GM18909 (cell line): ENCODE data around the gene GATA6.

Experiments used
- ATAC-seq: cut with Tn5 transposase; IDR thresholded peaks from one replicate; pipeline ENCODE4 v1.9.1; 2021; ENCODE audit warnings: mild to moderate bottlenecking; ENCODE audit not compliant: unreplicated experiment, poor library complexity

Gene GATA6

DNA sequence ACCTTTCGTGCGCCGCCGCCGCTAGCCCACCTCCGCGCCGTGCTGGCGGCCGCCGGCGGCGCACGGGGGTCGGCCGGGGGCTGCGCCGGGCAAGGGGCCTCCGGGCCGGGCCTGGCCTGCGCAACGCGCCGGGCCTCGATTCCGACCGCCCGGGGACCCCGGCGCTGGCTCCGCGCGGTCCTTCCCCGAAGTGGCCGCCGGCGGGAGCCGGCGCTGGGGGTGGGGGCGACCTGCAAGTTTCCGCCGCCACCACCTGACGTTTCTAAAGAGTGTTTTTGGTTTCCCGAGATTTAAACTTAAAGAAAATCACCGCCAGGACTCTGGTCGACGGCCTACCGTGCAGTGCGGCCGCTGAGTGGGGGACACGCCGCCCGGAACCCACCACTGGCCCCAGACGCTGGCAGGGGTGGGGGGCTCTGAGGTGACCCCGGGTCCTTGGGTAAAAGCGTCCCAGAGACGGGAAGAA, 3.8 kb upstream of the GATA6 start:
- no peak for ATAC-seq

DNA sequence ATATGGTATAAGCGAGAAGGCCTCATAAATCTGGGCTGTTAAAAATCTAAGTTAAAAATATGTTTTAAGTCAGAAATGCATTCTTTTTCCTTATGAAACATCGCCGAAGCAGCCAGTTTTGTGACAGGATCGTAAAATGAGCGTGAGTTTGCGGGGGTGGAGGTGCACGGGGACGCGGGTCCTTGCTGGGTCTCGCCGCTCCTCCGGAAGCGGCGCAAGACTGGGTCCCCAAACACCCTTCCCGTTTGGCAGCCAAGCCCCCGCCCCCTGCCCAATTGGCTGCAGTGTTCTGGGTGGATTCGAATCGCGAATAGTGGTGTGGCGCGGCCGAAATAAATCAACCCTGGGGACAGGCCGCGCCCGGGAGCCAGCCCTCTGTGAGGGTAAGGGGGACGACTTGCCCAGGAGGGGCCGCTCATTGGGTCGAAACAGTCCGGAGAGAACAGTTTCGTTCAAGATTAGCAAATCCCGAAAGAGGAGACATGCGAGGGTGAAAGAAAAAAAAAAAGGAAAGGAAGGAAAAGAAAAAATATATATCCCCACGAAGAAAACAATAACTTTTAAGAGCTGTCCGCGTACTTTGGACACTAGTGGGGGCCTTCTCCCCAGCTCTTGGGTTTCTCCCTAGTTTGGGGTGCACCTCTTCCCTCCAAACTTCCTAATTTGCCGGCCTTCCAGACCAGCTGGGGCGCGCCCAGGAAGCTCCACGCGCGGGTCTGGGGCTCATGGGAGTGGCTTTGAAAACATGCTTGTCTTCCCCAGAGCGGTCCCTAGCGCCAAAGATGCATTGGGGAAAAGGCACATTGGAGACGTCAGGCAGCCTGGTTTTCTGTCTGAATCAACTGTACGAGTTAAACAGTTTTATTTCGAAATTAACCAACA, 3.1 kb upstream of the GATA6 start:
- ATAC-seq: no peak

- no peak for ATAC-seq
Measured at GRCh38 chr18:22167091-22167470, 2.3 kb upstream of the GATA6 start.

DNA sequence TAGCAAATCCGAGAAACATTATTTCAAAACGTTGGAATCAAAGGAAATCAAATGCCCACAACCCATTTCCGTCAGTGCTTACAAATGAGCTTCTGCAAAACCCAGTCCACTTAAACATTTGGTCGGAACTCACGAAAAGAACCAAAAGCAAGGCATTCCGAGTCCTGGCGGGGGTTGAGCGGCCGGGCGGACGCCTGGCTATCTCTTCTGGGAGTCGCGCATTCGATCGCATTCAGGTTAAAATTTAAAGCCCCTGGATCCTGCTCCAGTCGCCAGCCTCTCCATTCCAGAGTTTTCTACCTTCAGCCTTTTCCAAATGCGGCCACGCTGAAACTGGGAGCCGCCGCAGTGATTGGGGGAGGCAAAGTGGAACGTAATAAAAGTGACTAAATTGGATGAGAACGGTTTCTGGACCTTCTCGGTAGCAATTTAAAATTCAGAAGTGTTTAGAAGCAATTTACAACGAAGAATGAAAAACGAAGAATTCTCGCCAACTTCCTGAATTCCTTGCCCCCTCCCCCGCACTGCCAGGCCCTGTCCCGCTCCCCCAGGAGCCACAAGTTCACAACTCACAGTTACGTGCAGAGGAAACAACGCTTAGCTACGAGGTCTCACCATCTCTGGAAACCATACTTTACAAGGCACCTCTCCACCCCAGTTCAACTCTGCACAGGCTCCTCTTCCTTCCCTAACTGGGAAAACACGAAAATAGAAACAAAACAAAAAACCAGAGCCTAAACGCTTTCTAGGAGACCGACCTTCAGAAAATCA, 1.7 kb upstream of the GATA6 start:
- no peak for ATAC-seq

GRCh38 chr18:22168360-22168921, 948 bp upstream of the GATA6 start:
- ATAC-seq: no peak

DNA sequence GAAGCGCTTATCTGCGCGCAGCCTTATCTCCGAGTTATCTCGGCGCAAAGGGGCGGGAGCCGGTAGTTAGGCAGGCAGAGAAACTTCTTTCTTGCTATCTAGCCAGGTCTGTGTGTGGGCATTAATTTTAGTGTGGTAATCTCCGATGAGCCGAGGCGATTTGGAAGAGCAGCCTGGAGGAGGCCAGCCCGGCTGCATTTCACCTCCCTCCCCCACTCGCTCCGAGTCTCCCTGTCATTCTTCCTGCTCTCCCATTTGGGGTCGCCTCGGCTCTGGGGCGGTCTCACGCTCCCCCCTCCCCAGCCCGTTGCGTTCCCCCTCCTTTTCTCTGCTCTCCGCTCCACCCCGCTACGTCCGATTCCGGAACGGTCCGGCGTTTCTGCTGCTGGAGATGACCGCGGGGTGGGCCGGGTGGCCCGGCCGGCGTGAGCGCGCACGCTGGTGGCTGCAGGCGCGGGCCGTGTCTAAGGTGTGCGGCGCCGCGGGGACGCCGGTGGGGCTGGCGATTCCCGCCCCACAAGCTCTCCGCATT, 566 bp downstream of the GATA6 start:
- peak; percentile 22 for ATAC-seq

GRCh38 chr18:22170421-22171257, 1.2 kb downstream of the GATA6 start:
- ATAC-seq: no peak

DNA sequence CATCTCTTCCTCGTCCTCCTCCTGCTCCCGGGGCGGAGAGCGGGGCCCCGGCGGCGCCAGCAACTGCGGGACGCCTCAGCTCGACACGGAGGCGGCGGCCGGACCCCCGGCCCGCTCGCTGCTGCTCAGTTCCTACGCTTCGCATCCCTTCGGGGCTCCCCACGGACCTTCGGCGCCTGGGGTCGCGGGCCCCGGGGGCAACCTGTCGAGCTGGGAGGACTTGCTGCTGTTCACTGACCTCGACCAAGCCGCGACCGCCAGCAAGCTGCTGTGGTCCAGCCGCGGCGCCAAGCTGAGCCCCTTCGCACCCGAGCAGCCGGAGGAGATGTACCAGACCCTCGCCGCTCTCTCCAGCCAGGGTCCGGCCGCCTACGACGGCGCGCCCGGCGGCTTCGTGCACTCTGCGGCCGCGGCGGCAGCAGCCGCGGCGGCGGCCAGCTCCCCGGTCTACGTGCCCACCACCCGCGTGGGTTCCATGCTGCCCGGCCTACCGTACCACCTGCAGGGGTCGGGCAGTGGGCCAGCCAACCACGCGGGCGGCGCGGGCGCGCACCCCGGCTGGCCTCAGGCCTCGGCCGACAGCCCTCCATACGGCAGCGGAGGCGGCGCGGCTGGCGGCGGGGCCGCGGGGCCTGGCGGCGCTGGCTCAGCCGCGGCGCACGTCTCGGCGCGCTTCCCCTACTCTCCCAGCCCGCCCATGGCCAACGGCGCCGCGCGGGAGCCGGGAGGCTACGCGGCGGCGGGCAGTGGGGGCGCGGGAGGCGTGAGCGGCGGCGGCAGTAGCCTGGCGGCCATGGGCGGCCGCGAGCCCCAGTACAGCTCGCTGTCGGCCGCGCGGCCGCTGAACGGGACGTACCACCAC, 2.1 kb downstream of the GATA6 start:
- no peak for ATAC-seq

DNA sequence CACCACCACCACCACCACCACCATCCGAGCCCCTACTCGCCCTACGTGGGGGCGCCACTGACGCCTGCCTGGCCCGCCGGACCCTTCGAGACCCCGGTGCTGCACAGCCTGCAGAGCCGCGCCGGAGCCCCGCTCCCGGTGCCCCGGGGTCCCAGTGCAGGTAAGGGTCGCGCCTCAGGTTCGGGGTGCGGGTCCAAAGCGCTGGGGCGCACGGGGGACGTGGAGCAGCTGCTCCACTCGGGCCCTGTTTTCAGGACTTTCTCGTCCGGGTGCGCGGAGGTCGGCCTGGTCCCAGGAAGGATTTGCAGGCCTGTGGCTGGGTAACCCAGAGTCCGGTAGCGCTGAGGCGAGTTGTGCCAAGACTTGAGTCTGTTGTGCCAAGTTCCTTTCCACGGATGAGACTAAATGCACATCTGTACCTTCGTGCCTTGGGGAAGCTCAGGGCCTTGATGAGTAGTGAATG, 2.8 kb downstream of the GATA6 start:
- no peak for ATAC-seq

- no peak for ATAC-seq
Measured at GRCh38 chr18:22172594-22173049, 3.2 kb downstream of the GATA6 start.

DNA sequence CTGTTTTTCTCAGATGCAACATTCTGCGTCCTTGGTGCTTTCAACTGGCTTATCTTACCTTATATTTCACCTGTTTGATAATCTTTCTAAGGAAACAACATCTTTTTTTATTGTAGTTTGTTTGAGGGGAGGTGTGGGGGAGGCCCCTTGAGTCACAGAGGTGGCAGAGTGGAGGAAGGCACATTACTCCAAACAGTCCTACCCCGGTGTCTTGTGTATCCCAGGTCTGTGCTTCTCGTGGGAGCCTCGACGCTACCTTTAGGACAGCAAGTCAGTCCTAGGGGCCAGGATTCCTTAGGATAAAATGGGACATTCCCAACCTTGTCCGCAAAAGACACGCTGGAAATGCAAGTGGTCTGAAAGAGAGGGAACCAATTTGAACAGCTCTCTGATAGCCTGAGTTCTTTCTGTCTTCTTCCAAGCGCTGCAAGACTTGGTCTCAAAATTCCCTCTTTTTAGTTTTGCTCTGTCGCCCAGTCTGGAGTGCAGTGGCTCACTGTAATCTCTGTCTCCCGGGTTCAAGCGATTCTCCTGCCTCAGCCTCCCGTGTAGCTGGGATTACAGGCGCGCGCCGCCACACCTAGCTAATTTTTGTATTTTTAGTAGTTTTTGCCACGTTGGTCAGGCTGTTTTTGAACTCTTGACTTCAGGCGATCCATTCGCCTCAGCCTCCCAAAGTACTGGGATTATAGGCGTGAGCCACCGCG, 4.0 kb downstream of the GATA6 start:
- ATAC-seq: no peak

DNA sequence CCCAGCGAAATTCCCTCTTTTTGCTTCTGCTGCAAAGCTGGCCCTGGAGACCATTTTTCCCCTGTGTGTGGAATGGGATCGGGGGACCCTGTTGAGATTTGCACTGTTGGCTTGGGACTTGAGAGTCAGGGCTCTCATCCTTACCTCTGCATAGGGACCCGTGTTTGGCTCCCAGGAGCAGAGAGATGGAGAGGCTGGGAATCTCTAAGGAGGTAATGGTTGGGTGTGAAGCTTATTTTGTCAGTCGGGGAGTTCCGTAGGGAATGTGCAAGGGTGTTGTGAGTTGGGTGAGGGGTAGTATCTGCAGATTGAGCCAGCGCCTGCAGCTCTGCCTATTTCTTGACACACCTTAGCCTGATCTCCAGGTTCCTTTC, 4.5 kb downstream of the GATA6 start:
- ATAC-seq: no peak

GRCh38 chr18:22174341-22175145, 5.2 kb downstream of the GATA6 start:
- no peak for ATAC-seq

- ATAC-seq: no peak
Measured at GRCh38 chr18:22175346-22175745, 6.0 kb downstream of the GATA6 start.

- no peak for ATAC-seq
Measured at GRCh38 chr18:22176420-22177326, 7.3 kb downstream of the GATA6 start.

GRCh38 chr18:22177327-22177871, 8.0 kb downstream of the GATA6 start:
- no peak for ATAC-seq
